GM12878 (cell line): ENCODE measurements around the gene HMGCL. TPM values are rescaled to one million over a fixed set of nuclear protein-coding genes. Genes with fewer than 3 reads are reported as not detected.

ENCODE experiments used
- CBX3 ChIP-seq: fragments of 200-600 bp; sonication (generic); IDR thresholded peaks from 2 replicates; pipeline ENCODE4 v1.6.1; 2016; ENCODE audit warnings: low read depth, borderline replicate concordance
- E4F1 ChIP-seq: fragments of 450-650 bp; IDR thresholded peaks from 2 replicates; pipeline ENCODE4 v1.6.1; 2018; ENCODE audit warnings: borderline replicate concordance, mild to moderate bottlenecking; ENCODE audit not compliant: partially characterized antibody
- NKRF ChIP-seq: fragments of 450-650 bp; conservative IDR thresholded peaks from 2 replicates; pipeline ENCODE4 v1.6.1; 2017; ENCODE audit warnings: mild to moderate bottlenecking, moderate library complexity
- NR2F1 ChIP-seq: fragments of 450-650 bp; conservative IDR thresholded peaks from 2 replicates; pipeline ENCODE4 v1.6.1; 2017; ENCODE audit warnings: mild to moderate bottlenecking
- RFX5 ChIP-seq: IDR thresholded peaks from 2 replicates; pipeline ENCODE4 v1.6.1; 2011; ENCODE audit warnings: low read depth, low read length, improper control_type of control experiment
- polyA plus RNA-seq, 11 experiments: library from polyadenylated mRNA; depleted of rRNA in 4 of 11; unstranded in 6 of 11; stranded (reverse) in 5 of 11; fragments of >200 nt; fragmentation: Nextera tagmentation in 4 of 11; fragmentation: Illumina TruSeq in 1 of 11; extraction: Ambion mirVana in 4 of 11; extraction: Trizol in 1 of 11; gene quantifications; 1 replicate in 1 of 11; 2 replicates in 10 of 11; pipeline versions ENCODE4 v1.2.1 to v1.2.3, GENCODE V29; 2011 to 2016; ENCODE audit warnings: inconsistent platforms in 2 of 11, missing spikeins in 2 of 11, low read depth in 1 of 11
- total RNA-seq, 4 experiments: library from RNA; depleted of rRNA in 3 of 4; stranded (reverse); fragments of >200 nt in 3 of 4; fragmentation: Illumina TruSeq in 1 of 4; extraction: Trizol in 1 of 4; gene quantifications; 2 replicates each; pipeline versions ENCODE4 v1.2.1 to v1.2.3, GENCODE V29; 2013 to 2021

Gene HMGCL
- total and polyA plus RNA-seq, 10 of the 15 experiments (the other 5 are each of a cell fraction or from before 2014, with no cell fraction given): 29.4 to 127 (median 36.4) TPM

GRCh38 chr1:23777979-23778814 is 47.0 kb downstream of the HMGCL start, which contains the start of gene PITHD1 (continued):
- peak; percentile 85 for TF ChIP-seq E4F1
- TF ChIP-seq NKRF: peak; percentile 97
- TF ChIP-seq RFX5: no peak
- TF ChIP-seq CBX3: no peak
- TF ChIP-seq NR2F1: 0 out of 2 replicates have a peak, but pooled peaks have one; percentile 27
